Activated naive CD4-positive, alpha-beta T cell treated with anti-CD3 and anti-CD28 coated beads for 36 hours (primary cell): ENCODE results near the gene MOV10. TPM values are rescaled to one million over a fixed set of nuclear protein-coding genes. Genes with fewer than 3 reads are reported as not detected.

Source experiments
- CTCF ChIA-PET: fragments of 350-600 bp; sonication (Branson Sonifier 250); formaldehyde crosslinking; loops from one replicate; lab custom pipeline; 2021; ENCODE audit warnings: antibody characterized with exemption; lab: Charles Lee
- DNase-seq: peaks from one replicate; pipeline ENCODE4 v3.0.0-alpha.2; 2020
- H3K27ac Mint-ChIP-seq: one replicate; pipeline ENCODE4 v1.8.0; 2021; ENCODE audit warnings: mild to moderate bottlenecking, mixed read lengths
- H3K27me3 Mint-ChIP-seq: one replicate; pipeline ENCODE4 v1.8.0; 2021; ENCODE audit warnings: low read depth, mixed read lengths
- H3K36me3 Mint-ChIP-seq: one replicate; pipeline ENCODE4 v1.8.0; 2021; ENCODE audit warnings: low read depth, mixed read lengths
- H3K4me1 Mint-ChIP-seq: one replicate; pipeline ENCODE4 v1.8.0; 2021; ENCODE audit warnings: low read depth, mixed read lengths
- H3K4me3 Mint-ChIP-seq: one replicate; pipeline ENCODE4 v1.8.0; 2021; ENCODE audit warnings: mild to moderate bottlenecking, moderate library complexity, mixed read lengths
- H3K9me3 Mint-ChIP-seq: one replicate; pipeline ENCODE4 v1.8.0; 2021; ENCODE audit warnings: mixed read lengths
- intact Hi-C: fragments of 100-400 bp; cut with micrococcal nuclease; formaldehyde crosslinking; loops from one replicate; pipeline ENCODE4 v1.15.1; 2023
- total RNA-seq, 2 experiments: library from RNA; stranded (reverse); gene quantifications; one replicate each; pipeline ENCODE4 v1.2.3, GENCODE V29; 2021

The MOV10 gene
- total RNA-seq, 2 experiments from 2014 or later: 46.0 to 48.8 TPM

GRCh38 chr1:112689196-112689841 is 14.9 kb downstream of the MOV10 start:
- no peak overlapping the region for H3K4me3 Mint-ChIP-seq
- H3K27me3 Mint-ChIP-seq: no peaks in the 10 kb centered on the region
- H3K9me3 Mint-ChIP-seq: no peaks in the 10 kb centered on the region
- peaks cover 2% of the 10 kb centered on the region for H3K4me1 Mint-ChIP-seq
- CTCF ChIA-PET: no interaction called here
- H3K36me3 Mint-ChIP-seq: peaks cover 8% of the 10 kb centered on the region
- no peak overlapping the region for H3K27ac Mint-ChIP-seq
- intact Hi-C loops: no loop called here
- no peak for DNase-seq

GRCh38 chr1:112689842-112690237 is 15.4 kb downstream of the MOV10 start:
- no peaks in the 10 kb centered on the region for H3K27me3 Mint-ChIP-seq
- no peaks in the 10 kb centered on the region for H3K9me3 Mint-ChIP-seq
- H3K4me3 Mint-ChIP-seq: no peak overlapping the region
- intact Hi-C loops: no loop called here
- DNase-seq: no peak
- CTCF ChIA-PET: no interaction called here
- H3K27ac Mint-ChIP-seq: no peak overlapping the region
- H3K4me1 Mint-ChIP-seq: peaks cover 2% of the 10 kb centered on the region
- peaks cover 8% of the 10 kb centered on the region for H3K36me3 Mint-ChIP-seq

GRCh38 chr1:112692681-112693080 is 18.2 kb downstream of the MOV10 start:
- no peak overlapping the region for H3K4me3 Mint-ChIP-seq
- intact Hi-C loops: no loop called here
- peaks cover 8% of the 10 kb centered on the region for H3K36me3 Mint-ChIP-seq
- H3K27me3 Mint-ChIP-seq: no peaks in the 10 kb centered on the region
- CTCF ChIA-PET: interaction anchor here (1.3 to 1.7 kb wide), 3 partner anchors 12 to 323 kb away, joined by 3 to 5 read pairs (median 4); no protein-coding TSS in a partner anchor
- no peak overlapping the region for H3K27ac Mint-ChIP-seq
- DNase-seq: no peak
- no peaks in the 10 kb centered on the region for H3K9me3 Mint-ChIP-seq
- no peaks in the 10 kb centered on the region for H3K4me1 Mint-ChIP-seq

GRCh38 chr1:112693821-112694220 is 19.4 kb downstream of the MOV10 start:
- Mint-ChIP-seq H3K27ac (no peak overlapping the region), H3K4me1 (no peaks in the 10 kb centered on the region), H3K36me3 (peaks cover 5% of the 10 kb centered on the region), H3K27me3 (no peaks in the 10 kb centered on the region), H3K9me3 (no peaks in the 10 kb centered on the region), H3K4me3 (no peak overlapping the region)
- CTCF ChIA-PET: interaction anchor here (1.6 to 1.7 kb wide), 2 partner anchors 10 to 14 kb away, joined by 4 to 5 read pairs; no protein-coding TSS in a partner anchor
- intact Hi-C loops: no loop called here
- no peak for DNase-seq

GRCh38 chr1:112694363-112694929 is 20.0 kb downstream of the MOV10 start:
- Mint-ChIP-seq H3K27ac (no peak overlapping the region), H3K27me3 (no peaks in the 10 kb centered on the region), H3K9me3 (no peaks in the 10 kb centered on the region), H3K4me1 (peaks cover 1% of the 10 kb centered on the region), H3K36me3 (peaks cover 5% of the 10 kb centered on the region), H3K4me3 (no peak overlapping the region)
- intact Hi-C loops: no loop called here
- no peak for DNase-seq
- CTCF ChIA-PET: no interaction called here

- intact Hi-C loops: no loop called here
- peaks cover 5% of the 10 kb centered on the region for H3K36me3 Mint-ChIP-seq
- no peaks in the 10 kb centered on the region for H3K27me3 Mint-ChIP-seq
- peaks cover 9% of the 10 kb centered on the region for H3K4me1 Mint-ChIP-seq
- H3K27ac Mint-ChIP-seq: no peak overlapping the region
- H3K4me3 Mint-ChIP-seq: no peak overlapping the region
- CTCF ChIA-PET: no interaction called here
- no peaks in the 10 kb centered on the region for H3K9me3 Mint-ChIP-seq
- DNase-seq: no peak
Measured at GRCh38 chr1:112695276-112695675, 20.8 kb downstream of the MOV10 start.

- intact Hi-C loops: no loop called here
- CTCF ChIA-PET: interaction anchor here (0.9 kb wide), 2 partner anchors 19 to 194 kb away, joined by 3 to 4 read pairs; no protein-coding TSS in a partner anchor
Measured at GRCh38 chr1:112696578-112697314, 22.3 kb downstream of the MOV10 start.

GRCh38 chr1:112697781-112698201 is 23.3 kb downstream of the MOV10 start:
- Mint-ChIP-seq H3K4me1 (peaks cover 32% of the 10 kb centered on the region), H3K9me3 (no peaks in the 10 kb centered on the region), H3K27me3 (no peaks in the 10 kb centered on the region), H3K36me3 (peaks cover 3% of the 10 kb centered on the region), H3K27ac (no peak overlapping the region), H3K4me3 (no peak overlapping the region)
- intact Hi-C loops: no loop called here
- CTCF ChIA-PET: interaction anchor here (0.9 to 1.8 kb wide), 2 partner anchors 10 to 18 kb away, joined by 3 to 7 read pairs; no protein-coding TSS in a partner anchor
- no peak for DNase-seq

More at GRCh38 chr1:112696578-112697314, 22.3 kb downstream of the MOV10 start:
- Mint-ChIP-seq H3K36me3 (peaks cover 6% of the 10 kb centered on the region), H3K27ac (no peak overlapping the region), H3K9me3 (no peaks in the 10 kb centered on the region), H3K4me3 (no peak overlapping the region), H3K4me1 (peaks cover 24% of the 10 kb centered on the region), H3K27me3 (no peaks in the 10 kb centered on the region)
- no peak for DNase-seq

- H3K4me3 Mint-ChIP-seq: no peak overlapping the region
- CTCF ChIA-PET: interaction anchor here (1.8 kb wide), 1 partner anchor 9 kb away, joined by 7 read pairs; no protein-coding TSS in a partner anchor
- intact Hi-C loops: no loop called here
- H3K9me3 Mint-ChIP-seq: no peaks in the 10 kb centered on the region
- no peak for DNase-seq
- peaks cover 1% of the 10 kb centered on the region for H3K36me3 Mint-ChIP-seq
- peak overlapping the region; percentile 87 for H3K27ac Mint-ChIP-seq
- H3K27me3 Mint-ChIP-seq: no peaks in the 10 kb centered on the region
- H3K4me1 Mint-ChIP-seq: peaks cover 34% of the 10 kb centered on the region
Measured at GRCh38 chr1:112698366-112699310, 24.2 kb downstream of the MOV10 start.

- H3K4me3 Mint-ChIP-seq: no peak overlapping the region
- CTCF ChIA-PET: interaction anchor here (0.9 to 1.8 kb wide), 3 partner anchors 8 to 234 kb away, joined by 3 to 7 read pairs (median 3); no protein-coding TSS in a partner anchor
- intact Hi-C loops: loop anchor here (1.0 to 10.0 kb wide), 3 partner anchors 25 to 1235 kb away; partner anchors contain the start of genes MOV10 and SLC16A1
- peaks cover 44% of the 10 kb centered on the region for H3K4me1 Mint-ChIP-seq
- H3K27me3 Mint-ChIP-seq: no peaks in the 10 kb centered on the region
- H3K36me3 Mint-ChIP-seq: peaks cover 1% of the 10 kb centered on the region
- peak overlapping the region; percentile 87 for H3K27ac Mint-ChIP-seq
- H3K9me3 Mint-ChIP-seq: no peaks in the 10 kb centered on the region
- no peak for DNase-seq
Measured at GRCh38 chr1:112699425-112700144, 25.1 kb downstream of the MOV10 start.
